ENCODE results near the gene TJP1. TPM values are rescaled to one million over a fixed set of nuclear protein-coding genes. Genes with fewer than 3 reads are reported as not detected.
"Not testable (repeated sequence)": the region's sequence is repeated elsewhere in the genome, so short reads cannot be mapped to it uniquely, and the experiment has no call there.

Gene TJP1
- total RNA-seq, 1 donor from 2014 or later, result 60.7 TPM

GRCh38 chr15:29669823-29670222 is 152.4 kb downstream of the TJP1 start:
- DNase-seq (ENCODE audit: low read depth, low spot score), result no peak

GRCh38 chr15:29668120-29668602 is 154.1 kb downstream of the TJP1 start:
- DNase-seq (ENCODE audit: low read depth, low spot score), result peak; percentile 80

GRCh38 chr15:29666241-29666640 is 156.0 kb downstream of the TJP1 start:
- DNase-seq (ENCODE audit: low read depth, low spot score), result no peak

GRCh38 chr15:29665444-29666003 is 156.7 kb downstream of the TJP1 start:
- DNase-seq (ENCODE audit: low read depth, low spot score), result no peak

- no peak for DNase-seq (ENCODE audit: low read depth, low spot score)
Measured at GRCh38 chr15:29664406-29664805, 157.9 kb downstream of the TJP1 start.

- DNase-seq (ENCODE audit: low read depth, low spot score), result not testable (repeated sequence)
Measured at GRCh38 chr15:29657476-29657817, 164.8 kb downstream of the TJP1 start.

- DNase-seq (ENCODE audit: low read depth, low spot score), result no peak
Measured at GRCh38 chr15:29656636-29657475, 165.4 kb downstream of the TJP1 start.

- no peak for DNase-seq (ENCODE audit: low read depth, low spot score)
Measured at GRCh38 chr15:29652595-29652994, 169.7 kb downstream of the TJP1 start.

GRCh38 chr15:29651476-29652233 is 170.6 kb downstream of the TJP1 start:
- DNase-seq (ENCODE audit: low read depth, low spot score), result no peak
